ENCODE measurements around the gene P3H1.

- TF ChIP-seq CTCF (IDR thresholded peaks at IDR 0.05) = no peak
- no peak for TF ChIP-seq POLR2A (IDR thresholded peaks at IDR 0.05)
Measured at GRCh38 chr1:42743317-42744147, 23.3 kb downstream of the P3H1 start.

All from right lobe of liver (tissue), 4 donors.